Measurements from ENCODE around the gene DCST2. TPM values are rescaled to one million over a fixed set of nuclear protein-coding genes. Genes with fewer than 3 reads are reported as not detected.

The DCST2 gene
- total RNA-seq, 4 donors from 2014 or later = 3.8 to 11.5 (median 6.3) TPM

- no peak overlapping the region for H3K4me3 ChIP-seq (ENCODE audit: low read depth, poor library complexity, severe bottlenecking)
- WGBS, 2 donors = 70 to 82% methylated on average over 8 of the region's 8 CpGs
- intact Hi-C loops (cut with DNase I; ENCODE audit: low total_unique reads) = loop anchor here (10.0 kb wide), 1 partner anchor 54 kb away; the partner anchor contains the start of gene PYGO2
- no peak for DNase-seq (ENCODE audit: low spot score in 2 of 2)
- TF ChIP-seq POLR2A (IDR thresholded peaks at IDR 0.05) = no peak
- TF ChIP-seq CTCF (IDR thresholded peaks at IDR 0.05) = no peak
Measured at GRCh38 chr1:155018617-155019348, 14.8 kb downstream of the DCST2 start.

- intact Hi-C loops (cut with DNase I; ENCODE audit: low total_unique reads) = loop anchor here (10.0 kb wide), 1 partner anchor 53 kb away; the partner anchor contains the start of gene PYGO2
- H3K4me3 ChIP-seq (ENCODE audit: low read depth, poor library complexity, severe bottlenecking) = no peak overlapping the region
- no peak for TF ChIP-seq POLR2A (IDR thresholded peaks at IDR 0.05)
- TF ChIP-seq CTCF (IDR thresholded peaks at IDR 0.05) = no peak
- WGBS, 2 donors = 25 to 30% methylated on average over 6 of the region's 6 CpGs
- DNase-seq (ENCODE audit: low spot score in 2 of 2) = no peak
Measured at GRCh38 chr1:155017946-155018316, 15.7 kb downstream of the DCST2 start.

GRCh38 chr1:155017041-155017945 is 16.3 kb downstream of the DCST2 start:
- H3K4me3 ChIP-seq (ENCODE audit: low read depth, poor library complexity, severe bottlenecking) = no peak overlapping the region
- TF ChIP-seq CTCF (IDR thresholded peaks at IDR 0.05) = peak in 1 of 3 donors; percentile 98
- no peak for TF ChIP-seq POLR2A (IDR thresholded peaks at IDR 0.05)
- WGBS, 2 donors = 2 to 3% methylated on average over 23 to 47 of the region's 49 CpGs
- DNase-seq (ENCODE audit: low spot score in 2 of 2) = peak; percentile 89 to 98
- intact Hi-C loops (cut with DNase I; ENCODE audit: low total_unique reads) = loop anchor here (10.0 kb wide), 1 partner anchor 52 kb away; the partner anchor contains the start of gene PYGO2

GRCh38 chr1:155016231-155016831 is 17.2 kb downstream of the DCST2 start:
- peak in 1 of 2 donors; percentile 87 for DNase-seq (ENCODE audit: low spot score in 2 of 2)
- TF ChIP-seq POLR2A (IDR thresholded peaks at IDR 0.05) (no peak), CTCF (IDR thresholded peaks at IDR 0.05) (no peak)
- H3K4me3 ChIP-seq (ENCODE audit: low read depth, poor library complexity, severe bottlenecking) = no peak overlapping the region
- intact Hi-C loops (cut with DNase I; ENCODE audit: low total_unique reads) = loop anchor here (10.0 kb wide), 1 partner anchor 52 kb away; the partner anchor contains the start of gene PYGO2
- 53 to 67% methylated on average over 21 to 26 of the region's 26 CpGs for WGBS, 2 donors

GRCh38 chr1:155015527-155016230 is 17.9 kb downstream of the DCST2 start:
- peak in 1 of 2 donors; percentile 87 for DNase-seq (ENCODE audit: low spot score in 2 of 2)
- WGBS, 2 donors = 50 to 56% methylated on average over 9 to 14 of the region's 16 CpGs
- intact Hi-C loops (cut with DNase I; ENCODE audit: low total_unique reads) = loop anchor here (10.0 kb wide), 1 partner anchor 51 kb away; the partner anchor contains the start of gene PYGO2
- no peak overlapping the region for H3K4me3 ChIP-seq (ENCODE audit: low read depth, poor library complexity, severe bottlenecking)
- TF ChIP-seq POLR2A (IDR thresholded peaks at IDR 0.05) (no peak), CTCF (IDR thresholded peaks at IDR 0.05) (no peak)

Data from lower leg skin (tissue), 4 donors.